ENCODE results near the gene ITPR1.

DNA sequence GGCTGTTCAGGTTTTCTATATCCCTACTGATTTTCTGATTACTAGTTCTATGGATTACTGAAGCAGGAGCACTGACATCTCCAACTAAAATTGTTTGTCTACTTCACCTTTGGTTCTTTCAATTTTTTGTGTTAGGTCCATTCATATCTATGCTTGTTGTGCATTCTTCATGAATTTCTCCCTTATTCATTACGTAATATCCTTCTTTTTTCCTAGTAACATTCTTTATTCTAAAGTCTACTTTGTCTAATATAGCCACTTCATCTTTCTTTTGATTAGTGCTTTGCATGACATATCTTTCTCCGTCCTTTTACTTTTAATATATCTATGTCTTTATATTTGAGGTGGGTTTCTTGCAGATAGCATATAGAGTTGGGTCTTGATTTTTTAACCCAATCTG is 369.8 kb downstream of the ITPR1 start:
- TF ChIP-seq EZH2 (IDR thresholded peaks at IDR 0.05) (no peak), POLR2AphosphoS5 (IDR thresholded peaks at IDR 0.05; ENCODE audit: borderline replicate concordance, low read depth, low read length) (no peak), FOXP2 (optimal IDR thresholded peaks at IDR 0.05; ENCODE audit: control extremely low read depth, extremely low read length, insufficient read depth) (no peak)

All from SK-N-MC (cell line).